OCI-LY7 (cell line): Measurements from ENCODE around the gene ALK. TPM values are rescaled to one million over a fixed set of nuclear protein-coding genes. Genes with fewer than 3 reads are reported as not detected.
"Not testable (repeated sequence)": the region's sequence is repeated elsewhere in the genome, so short reads cannot be mapped to it uniquely, and the experiment has no call there.

Experiments used
- BruUV-seq: library from RNA; stranded (reverse); fragments of 400-500 nt; replicated peaks from 2 replicates; lab custom pipeline; 2021; lab: Mats Ljungman, UMichigan
- CTCF ChIA-PET: fragments of 300-600 bp; sonication (Branson Sonifier 250); formaldehyde crosslinking; loops from one replicate; lab custom pipeline; 2022; ENCODE audit warnings: antibody characterized with exemption; ENCODE audit not compliant: unreplicated experiment; lab: Charles Lee
- POLR2A ChIA-PET: fragments of 300-600 bp; sonication (Branson Sonifier 250); formaldehyde crosslinking; loops from one replicate; lab custom pipeline; 2022; ENCODE audit warnings: antibody characterized with exemption; lab: Charles Lee
- DNase-seq: peaks from one replicate; pipeline ENCODE4 v3.0.0-alpha.2; 2015; ENCODE audit warnings: low spot score
- H2AFZ ChIP-seq: fragments of 200-600 bp; sonication (generic), shearing (Covaris generic); 2 replicates; pipeline ENCODE4 v1.6.1; 2014; ENCODE audit warnings: mild to moderate bottlenecking, antibody characterized with exemption, low read length, moderate library complexity
- H3K27ac ChIP-seq: fragments of 200-600 bp; sonication (generic); 2 replicates; pipeline ENCODE4 v1.5.1; 2014; ENCODE audit warnings: mixed run types, low read depth, mild to moderate bottlenecking, moderate library complexity, low read length, inconsistent platforms; ENCODE audit not compliant: poor library complexity, severe bottlenecking
- H3K36me3 ChIP-seq: fragments of 200-600 bp; sonication (generic); 2 replicates; pipeline ENCODE4 v1.6.1; 2014; ENCODE audit warnings: mild to moderate bottlenecking, antibody characterized with exemption, low read length, moderate library complexity, mixed read lengths; ENCODE audit not compliant: insufficient read depth
- H3K4me1 ChIP-seq: fragments of 200-600 bp; sonication (generic); 2 replicates; pipeline ENCODE4 v1.5.1; 2014; ENCODE audit warnings: mild to moderate bottlenecking, low read length; ENCODE audit not compliant: insufficient read depth, poor library complexity, severe bottlenecking
- H3K4me2 ChIP-seq: fragments of 200-600 bp; sonication (generic); 2 replicates; pipeline ENCODE4 v1.6.1; 2014; ENCODE audit warnings: mild to moderate bottlenecking, low read length
- H3K4me3 ChIP-seq: fragments of 200-600 bp; sonication (generic); 2 replicates; pipeline ENCODE4 v1.5.1; 2014; ENCODE audit warnings: mild to moderate bottlenecking, low read depth, low read length; ENCODE audit not compliant: poor library complexity, severe bottlenecking
- H3K79me2 ChIP-seq: fragments of 200-600 bp; sonication (generic); 2 replicates; pipeline ENCODE4 v1.6.1; 2016; ENCODE audit warnings: low read depth, mild to moderate bottlenecking, low read length, moderate library complexity, mixed read lengths; ENCODE audit not compliant: insufficient read depth
- H3K9me2 ChIP-seq: fragments of 200-600 bp; sonication (generic); 2 replicates; pipeline ENCODE4 v1.6.1; 2016; ENCODE audit warnings: mild to moderate bottlenecking, low read length, mixed read lengths; ENCODE audit not compliant: insufficient read depth
- H3K9me3 ChIP-seq: fragments of 200-600 bp; sonication (generic); 2 replicates; pipeline ENCODE4 v1.6.1; 2014; ENCODE audit warnings: mild to moderate bottlenecking, mixed run types, low read length, mixed read lengths
- H4K20me1 ChIP-seq: fragments of 200-600 bp; sonication (generic); 2 replicates; pipeline ENCODE4 v1.6.1; 2014; ENCODE audit warnings: mild to moderate bottlenecking, antibody characterized with exemption, low read length, moderate library complexity, mixed read lengths; ENCODE audit not compliant: insufficient read depth
- EZH2phosphoT487 ChIP-seq: fragments of 200-600 bp; sonication (generic); IDR thresholded peaks from 2 replicates; pipeline ENCODE4 v1.6.1; 2018; ENCODE audit warnings: low read depth, borderline replicate concordance, mild to moderate bottlenecking, mixed run types, antibody characterized with exemption, low read length, moderate library complexity, mixed read lengths
- intact Hi-C: fragments of 100-400 bp; cut with micrococcal nuclease; formaldehyde crosslinking; loops from one replicate; pipeline ENCODE4 v1.10.0; 2022; ENCODE audit not compliant: unreplicated experiment
- total RNA-seq, 2 experiments: library from RNA; depleted of rRNA in 1 of 2; stranded (reverse); fragments of >200 nt in 1 of 2; shearing (Covaris generic) in 1 of 2; gene quantifications; 2 replicates each; pipeline ENCODE4 v1.2.3, GENCODE V29; 2014 to 2022
- TF ChIP-seq, protein P1 (sequence below): fragments of 200-600 bp; sonication (generic); conservative IDR thresholded peaks from 2 replicates; pipeline ENCODE4 v1.5.1; 2014; ENCODE audit warnings: mild to moderate bottlenecking, antibody characterized with exemption, low read length, moderate library complexity, mixed read lengths

The ALK gene
- total RNA-seq, 2 experiments from 2014 or later: 0.09 TPM; not detected in 1

- no peaks in the 10 kb centered on the region for H3K9me2 ChIP-seq
- TF ChIP-seq, protein P1, sequence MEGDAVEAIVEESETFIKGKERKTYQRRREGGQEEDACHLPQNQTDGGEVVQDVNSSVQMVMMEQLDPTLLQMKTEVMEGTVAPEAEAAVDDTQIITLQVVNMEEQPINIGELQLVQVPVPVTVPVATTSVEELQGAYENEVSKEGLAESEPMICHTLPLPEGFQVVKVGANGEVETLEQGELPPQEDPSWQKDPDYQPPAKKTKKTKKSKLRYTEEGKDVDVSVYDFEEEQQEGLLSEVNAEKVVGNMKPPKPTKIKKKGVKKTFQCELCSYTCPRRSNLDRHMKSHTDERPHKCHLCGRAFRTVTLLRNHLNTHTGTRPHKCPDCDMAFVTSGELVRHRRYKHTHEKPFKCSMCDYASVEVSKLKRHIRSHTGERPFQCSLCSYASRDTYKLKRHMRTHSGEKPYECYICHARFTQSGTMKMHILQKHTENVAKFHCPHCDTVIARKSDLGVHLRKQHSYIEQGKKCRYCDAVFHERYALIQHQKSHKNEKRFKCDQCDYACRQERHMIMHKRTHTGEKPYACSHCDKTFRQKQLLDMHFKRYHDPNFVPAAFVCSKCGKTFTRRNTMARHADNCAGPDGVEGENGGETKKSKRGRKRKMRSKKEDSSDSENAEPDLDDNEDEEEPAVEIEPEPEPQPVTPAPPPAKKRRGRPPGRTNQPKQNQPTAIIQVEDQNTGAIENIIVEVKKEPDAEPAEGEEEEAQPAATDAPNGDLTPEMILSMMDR: no peak
- no peak for TF ChIP-seq EZH2phosphoT487
- H4K20me1 ChIP-seq: no peaks in the 10 kb centered on the region
- POLR2A ChIA-PET: interaction anchor here (0.7 kb wide), 4 partner anchors 14 to 516 kb away, joined by 3 read pairs; no protein-coding TSS in a partner anchor
- no peak overlapping the region for H3K4me2 ChIP-seq
- no peak overlapping the region for H3K27ac ChIP-seq
- H3K4me3 ChIP-seq: no peak overlapping the region
- CTCF ChIA-PET: no interaction called here
- intact Hi-C loops: no loop called here
- H3K36me3 ChIP-seq: no peaks in the 10 kb centered on the region
- no TSS peak for BruUV-seq
- no peak overlapping the region for H2AFZ ChIP-seq
- no peaks in the 10 kb centered on the region for H3K9me3 ChIP-seq
- H3K4me1 ChIP-seq: no peaks in the 10 kb centered on the region
- no peak for DNase-seq
- H3K79me2 ChIP-seq: no peaks in the 10 kb centered on the region
Observed at GRCh38 chr2:29260142-29260772, 661.1 kb downstream of the ALK start.

DNA sequence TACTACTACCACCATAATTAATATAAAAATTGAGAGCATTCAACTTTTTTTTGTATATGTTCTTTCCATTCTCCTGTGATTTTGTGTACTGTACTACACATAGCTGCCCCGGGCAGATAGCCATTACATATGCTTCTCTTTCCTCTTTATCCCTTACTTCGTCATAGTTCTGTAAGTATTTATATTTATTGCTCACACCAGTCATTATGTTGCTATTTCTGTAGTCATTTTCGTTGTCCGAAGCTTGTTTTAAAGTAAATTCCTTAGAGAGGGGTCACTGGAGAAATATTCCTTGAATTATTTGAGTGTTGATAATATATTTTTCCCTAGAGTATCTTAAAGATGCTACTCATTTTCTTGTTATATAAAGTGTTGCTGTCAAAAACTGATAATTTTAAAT is 662.2 kb downstream of the ALK start:
- Histone ChIP-seq H3K4me2 (no peak overlapping the region), H3K27ac (no peak overlapping the region), H3K4me3 (no peak overlapping the region), H3K4me1 (no peaks in the 10 kb centered on the region), H3K36me3 (no peaks in the 10 kb centered on the region), H2AFZ (no peak overlapping the region), H3K9me3 (no peaks in the 10 kb centered on the region), H4K20me1 (no peaks in the 10 kb centered on the region), H3K9me2 (no peaks in the 10 kb centered on the region), H3K79me2 (no peaks in the 10 kb centered on the region)
- TF ChIP-seq, protein P1: no peak
- no peak for TF ChIP-seq EZH2phosphoT487
- intact Hi-C loops: no loop called here
- CTCF ChIA-PET: no interaction called here
- no TSS peak for BruUV-seq
- POLR2A ChIA-PET: no interaction called here
- no peak for DNase-seq

DNA sequence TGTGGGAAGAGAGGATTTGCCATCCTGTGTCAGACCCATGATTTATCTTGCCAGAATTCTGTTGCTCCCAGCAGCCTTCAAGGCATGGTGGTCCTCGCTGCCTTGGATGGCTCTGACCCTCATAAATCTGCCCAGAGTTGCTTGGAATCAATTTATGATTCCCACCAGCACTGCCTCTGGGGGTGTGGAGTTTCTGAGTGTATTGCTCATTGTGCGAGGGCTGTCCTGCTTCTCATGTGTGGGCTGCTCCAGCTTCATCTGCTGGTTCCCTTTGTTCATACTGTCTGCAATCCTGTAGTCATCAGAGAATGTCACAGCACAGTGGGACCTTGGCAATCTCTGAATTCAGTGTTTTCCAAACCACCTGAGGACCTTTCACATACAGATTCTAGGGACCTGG is 666.4 kb downstream of the ALK start:
- H3K27ac ChIP-seq: no peak overlapping the region
- H2AFZ ChIP-seq: no peak overlapping the region
- CTCF ChIA-PET: no interaction called here
- H3K4me2 ChIP-seq: no peak overlapping the region
- BruUV-seq: no TSS peak
- POLR2A ChIA-PET: no interaction called here
- no peaks in the 10 kb centered on the region for H3K36me3 ChIP-seq
- no peaks in the 10 kb centered on the region for H3K4me1 ChIP-seq
- intact Hi-C loops: no loop called here
- no peaks in the 10 kb centered on the region for H3K9me2 ChIP-seq
- H3K4me3 ChIP-seq: no peak overlapping the region
- no peaks in the 10 kb centered on the region for H3K79me2 ChIP-seq
- H4K20me1 ChIP-seq: no peaks in the 10 kb centered on the region
- H3K9me3 ChIP-seq: no peaks in the 10 kb centered on the region
- TF ChIP-seq, protein P1: no peak
- TF ChIP-seq EZH2phosphoT487: no peak
- DNase-seq: no peak

DNA sequence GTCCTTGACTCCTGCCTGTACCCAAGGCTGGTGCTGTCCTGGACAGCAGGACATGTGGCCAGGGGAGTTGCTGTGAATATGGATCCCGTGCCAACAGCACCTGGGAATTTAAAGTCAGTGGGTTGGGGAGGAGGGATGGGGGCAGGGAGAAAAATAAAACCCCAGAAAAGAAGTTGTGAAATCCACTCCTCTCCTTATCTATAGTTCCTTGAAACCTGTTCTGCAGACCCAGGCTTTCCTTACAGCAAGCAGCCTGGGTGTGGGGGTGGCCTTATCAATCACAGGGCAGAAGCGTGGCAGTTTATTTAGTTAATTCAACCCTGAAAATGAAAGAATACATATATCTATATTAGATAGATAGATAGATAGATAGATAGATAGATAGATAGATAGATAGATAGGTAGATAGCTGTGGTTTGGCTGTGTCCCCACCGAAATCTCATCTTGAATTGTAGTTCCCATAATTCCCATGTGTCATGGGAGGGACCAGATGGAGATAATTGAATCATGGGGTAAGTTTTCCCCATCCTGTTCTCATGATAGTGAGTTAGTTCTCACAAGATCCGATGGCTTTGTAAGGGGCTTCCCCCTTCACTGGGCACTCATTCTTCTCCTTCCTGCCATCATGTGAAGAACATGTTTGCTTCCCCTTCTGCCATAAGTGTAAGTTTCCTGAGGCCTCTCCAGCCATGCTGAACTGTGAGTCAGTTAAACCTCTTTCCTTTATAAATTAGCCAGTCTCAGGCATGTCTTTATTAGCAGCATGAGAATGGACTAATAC is 667.7 kb downstream of the ALK start:
- H3K27ac ChIP-seq, CTCF ChIA-PET, H3K4me3 ChIP-seq, H2AFZ ChIP-seq, H4K20me1 ChIP-seq, intact Hi-C loops, BruUV-seq, H3K4me1 ChIP-seq, H3K79me2 ChIP-seq, H3K9me3 ChIP-seq, DNase-seq, H3K4me2 ChIP-seq, H3K9me2 ChIP-seq, H3K36me3 ChIP-seq: not testable (repeated sequence)
- POLR2A ChIA-PET: interaction anchor here (0.7 kb wide), 1 partner anchor 124 kb away, joined by 3 read pairs; no protein-coding TSS in a partner anchor
